AG09319 (cell line): ENCODE results near the gene GPR149.

Experiments used
- DNase-seq: peaks from one replicate; pipeline ENCODE4 v3.0.0-alpha.2; 2010; ENCODE audit warnings: low read depth; ENCODE audit errors: extremely low read depth
- TF ChIP-seq, protein P1 (sequence below): IDR thresholded peaks from 2 replicates; pipeline ENCODE4 v1.5.1; 2011; ENCODE audit warnings: low read depth, mild to moderate bottlenecking, inconsistent platforms, low read length, moderate library complexity

GPR149 gene

DNA sequence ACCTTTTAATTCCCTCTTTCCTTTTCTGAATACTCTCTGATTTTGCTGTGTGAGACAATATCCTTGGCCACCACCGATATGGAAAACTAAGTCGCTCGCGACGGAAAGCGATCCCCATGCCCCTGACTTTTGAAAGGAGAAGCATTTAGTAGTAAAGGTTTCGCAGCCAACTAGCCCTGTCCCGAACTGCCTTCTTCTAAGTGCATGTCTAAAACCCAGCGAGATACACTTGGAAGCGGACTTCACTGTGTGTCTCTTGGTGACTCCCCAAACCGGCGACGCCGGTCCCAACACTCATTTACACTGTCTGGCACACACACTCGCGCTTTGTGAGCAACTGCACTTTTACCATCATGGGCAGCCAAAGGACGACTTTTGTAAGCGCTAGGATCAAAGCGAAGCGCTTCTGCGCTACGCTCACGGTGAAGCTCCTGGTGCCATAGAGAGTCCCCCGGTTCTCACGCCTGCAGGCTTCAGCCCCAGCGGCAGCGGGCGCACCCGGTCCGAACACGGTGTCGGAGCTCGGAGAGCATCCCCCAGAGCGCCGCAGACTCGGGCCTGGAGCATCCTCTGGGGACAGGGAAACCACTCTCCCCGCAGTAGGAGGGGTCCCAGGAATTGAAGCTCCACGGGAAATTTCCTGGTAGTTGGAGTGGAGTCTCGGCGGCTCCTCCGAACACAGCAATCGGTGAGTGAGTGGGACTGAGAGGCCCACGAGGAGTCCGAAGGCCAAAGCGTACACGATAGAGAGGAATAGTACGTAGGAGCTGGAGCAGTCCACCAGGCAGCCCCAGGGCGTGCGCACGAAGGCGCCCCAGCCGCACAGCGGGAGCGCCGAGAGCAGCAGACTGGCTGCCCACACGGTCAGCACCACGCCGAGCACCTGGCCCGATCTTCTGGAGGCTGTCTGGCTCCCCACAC is 1.4 kb downstream of the GPR149 start:
- TF ChIP-seq, protein P1, sequence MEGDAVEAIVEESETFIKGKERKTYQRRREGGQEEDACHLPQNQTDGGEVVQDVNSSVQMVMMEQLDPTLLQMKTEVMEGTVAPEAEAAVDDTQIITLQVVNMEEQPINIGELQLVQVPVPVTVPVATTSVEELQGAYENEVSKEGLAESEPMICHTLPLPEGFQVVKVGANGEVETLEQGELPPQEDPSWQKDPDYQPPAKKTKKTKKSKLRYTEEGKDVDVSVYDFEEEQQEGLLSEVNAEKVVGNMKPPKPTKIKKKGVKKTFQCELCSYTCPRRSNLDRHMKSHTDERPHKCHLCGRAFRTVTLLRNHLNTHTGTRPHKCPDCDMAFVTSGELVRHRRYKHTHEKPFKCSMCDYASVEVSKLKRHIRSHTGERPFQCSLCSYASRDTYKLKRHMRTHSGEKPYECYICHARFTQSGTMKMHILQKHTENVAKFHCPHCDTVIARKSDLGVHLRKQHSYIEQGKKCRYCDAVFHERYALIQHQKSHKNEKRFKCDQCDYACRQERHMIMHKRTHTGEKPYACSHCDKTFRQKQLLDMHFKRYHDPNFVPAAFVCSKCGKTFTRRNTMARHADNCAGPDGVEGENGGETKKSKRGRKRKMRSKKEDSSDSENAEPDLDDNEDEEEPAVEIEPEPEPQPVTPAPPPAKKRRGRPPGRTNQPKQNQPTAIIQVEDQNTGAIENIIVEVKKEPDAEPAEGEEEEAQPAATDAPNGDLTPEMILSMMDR = no peak
- DNase-seq = no peak

DNA sequence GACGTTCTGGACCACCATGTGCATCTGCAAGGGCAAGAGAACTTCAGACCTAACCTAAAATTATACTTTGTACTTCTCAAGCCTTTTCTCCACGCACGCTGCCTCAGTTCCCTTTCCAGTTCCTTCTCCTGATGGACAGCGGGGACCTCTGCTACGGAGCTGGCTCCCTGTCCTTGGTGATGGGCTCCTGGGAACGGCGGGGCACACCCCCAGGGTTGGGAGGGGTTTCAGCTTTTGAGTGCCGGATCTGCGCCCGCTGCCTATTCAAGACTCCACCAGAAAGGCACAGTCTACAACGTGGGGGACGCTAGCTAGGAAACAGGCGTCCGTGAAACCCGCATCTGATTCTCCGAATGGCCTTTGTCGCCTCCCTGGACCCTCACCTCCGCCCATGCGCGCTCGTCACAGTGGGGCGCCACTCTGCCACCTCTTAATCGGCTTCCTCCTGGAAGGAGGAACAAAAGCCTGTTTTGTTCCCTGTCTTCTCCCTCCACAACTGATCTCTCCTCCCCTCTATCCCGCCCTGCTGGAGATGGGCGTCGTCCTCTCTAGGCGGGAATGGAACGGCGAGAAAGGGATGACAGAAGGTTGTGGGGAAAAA is 2.2 kb downstream of the GPR149 start:
- TF ChIP-seq, protein P1 = no peak
- no peak for DNase-seq

DNA sequence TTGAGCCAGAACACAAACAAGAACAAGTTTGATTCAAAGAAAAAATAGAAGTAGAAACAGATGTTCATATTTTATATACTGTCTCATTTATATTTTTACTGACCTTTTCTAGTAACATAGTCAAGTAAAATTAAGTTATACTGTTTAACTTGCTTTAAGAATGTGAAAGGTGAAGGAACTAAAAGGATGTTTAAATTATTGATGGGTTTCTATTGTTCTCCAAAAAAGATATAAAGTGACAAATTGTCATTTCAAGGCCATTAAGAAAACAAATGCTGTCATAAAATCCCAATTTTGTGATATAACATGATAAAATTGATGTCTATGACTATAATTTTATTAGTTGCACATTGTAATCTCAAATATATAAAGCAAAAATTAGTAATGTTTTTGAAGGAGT is 7.3 kb downstream of the GPR149 start:
- TF ChIP-seq, protein P1 = no peak
- no peak for DNase-seq

DNA sequence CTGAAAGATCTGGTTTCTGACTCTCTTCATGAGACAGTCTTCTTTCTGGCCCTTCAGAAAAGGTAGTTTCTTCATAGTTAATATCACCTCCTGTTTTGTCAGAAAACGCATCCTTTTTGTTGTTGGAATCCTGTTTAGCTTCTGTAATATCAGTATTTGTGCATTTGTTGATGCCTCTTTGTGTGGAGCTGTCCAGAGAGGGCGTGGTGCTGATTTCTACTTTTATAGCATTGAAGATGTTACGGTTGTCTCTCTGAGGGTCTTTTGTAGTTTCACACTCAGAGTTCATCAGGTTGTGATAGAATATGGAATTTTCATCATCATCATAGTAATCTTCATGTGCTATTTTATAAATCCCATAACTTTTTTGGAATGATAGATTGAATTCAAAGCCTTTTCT is 8.9 kb downstream of the GPR149 start:
- DNase-seq = no peak
- TF ChIP-seq, protein P1 = no peak

DNA sequence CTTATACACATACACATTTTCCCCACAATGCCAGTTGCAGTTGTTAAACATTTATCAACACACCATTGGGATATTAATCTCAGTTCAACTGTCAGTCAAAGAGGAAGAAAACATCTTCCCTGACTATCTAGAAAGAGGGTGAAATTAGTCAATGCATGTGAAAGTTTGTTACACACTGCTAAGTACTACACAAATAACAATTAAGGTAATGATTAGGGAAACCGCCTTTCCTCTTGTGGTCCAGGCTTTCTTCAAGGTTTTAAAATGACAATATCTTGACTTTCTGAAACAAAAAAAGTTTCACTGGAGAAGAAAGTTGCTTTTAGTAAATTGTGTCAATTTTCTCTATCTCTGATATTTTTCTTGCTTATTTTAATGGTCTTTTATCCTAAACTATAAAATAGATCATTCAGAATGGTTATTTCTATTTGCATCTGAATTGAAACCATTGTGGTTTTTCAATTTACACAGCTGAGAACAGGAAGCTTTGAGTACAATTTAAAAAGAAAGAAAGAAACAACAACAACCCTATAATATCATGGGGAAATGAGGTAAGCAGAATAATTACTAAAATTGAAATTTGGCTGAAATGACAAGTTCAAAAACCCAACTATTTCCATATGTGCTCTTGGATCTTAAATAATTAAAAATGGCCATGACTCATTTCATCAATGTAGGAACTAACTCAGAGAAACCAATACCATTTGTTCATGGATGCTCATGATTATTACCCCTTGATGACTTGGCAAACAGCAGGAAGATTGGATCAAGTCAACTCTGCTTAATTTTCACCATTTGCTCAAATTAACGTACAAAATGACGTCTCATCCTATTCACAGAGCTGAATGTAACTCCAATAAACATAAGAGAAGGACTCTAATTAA is 31.7 kb downstream of the GPR149 start:
- no peak for DNase-seq
- TF ChIP-seq, protein P1 = no peak

DNA sequence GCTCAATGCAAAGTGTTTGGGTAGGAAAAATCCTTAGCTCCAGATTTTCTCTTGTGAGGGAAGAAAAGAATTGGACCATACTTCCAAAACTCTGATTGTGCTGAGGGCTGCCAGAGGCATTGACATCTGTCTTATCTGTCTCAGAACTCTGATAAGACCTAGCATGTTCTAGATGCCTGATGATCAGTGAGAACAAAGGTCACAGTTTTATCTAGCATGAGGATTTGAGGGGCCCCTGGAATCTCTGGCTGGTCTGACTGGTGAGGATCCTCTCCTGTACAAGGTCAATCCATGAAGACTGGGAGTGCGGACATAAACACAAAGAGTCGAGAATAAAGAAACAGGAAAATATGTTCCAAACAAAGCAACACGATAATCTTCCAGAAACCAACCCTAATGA is 40.1 kb downstream of the GPR149 start:
- DNase-seq = no peak

More for the DNA sequence above, 40.1 kb downstream of the GPR149 start:
- TF ChIP-seq, protein P1 = no peak
